ENCODE measurements around the gene TNFAIP1.

TNFAIP1 gene

DNA sequence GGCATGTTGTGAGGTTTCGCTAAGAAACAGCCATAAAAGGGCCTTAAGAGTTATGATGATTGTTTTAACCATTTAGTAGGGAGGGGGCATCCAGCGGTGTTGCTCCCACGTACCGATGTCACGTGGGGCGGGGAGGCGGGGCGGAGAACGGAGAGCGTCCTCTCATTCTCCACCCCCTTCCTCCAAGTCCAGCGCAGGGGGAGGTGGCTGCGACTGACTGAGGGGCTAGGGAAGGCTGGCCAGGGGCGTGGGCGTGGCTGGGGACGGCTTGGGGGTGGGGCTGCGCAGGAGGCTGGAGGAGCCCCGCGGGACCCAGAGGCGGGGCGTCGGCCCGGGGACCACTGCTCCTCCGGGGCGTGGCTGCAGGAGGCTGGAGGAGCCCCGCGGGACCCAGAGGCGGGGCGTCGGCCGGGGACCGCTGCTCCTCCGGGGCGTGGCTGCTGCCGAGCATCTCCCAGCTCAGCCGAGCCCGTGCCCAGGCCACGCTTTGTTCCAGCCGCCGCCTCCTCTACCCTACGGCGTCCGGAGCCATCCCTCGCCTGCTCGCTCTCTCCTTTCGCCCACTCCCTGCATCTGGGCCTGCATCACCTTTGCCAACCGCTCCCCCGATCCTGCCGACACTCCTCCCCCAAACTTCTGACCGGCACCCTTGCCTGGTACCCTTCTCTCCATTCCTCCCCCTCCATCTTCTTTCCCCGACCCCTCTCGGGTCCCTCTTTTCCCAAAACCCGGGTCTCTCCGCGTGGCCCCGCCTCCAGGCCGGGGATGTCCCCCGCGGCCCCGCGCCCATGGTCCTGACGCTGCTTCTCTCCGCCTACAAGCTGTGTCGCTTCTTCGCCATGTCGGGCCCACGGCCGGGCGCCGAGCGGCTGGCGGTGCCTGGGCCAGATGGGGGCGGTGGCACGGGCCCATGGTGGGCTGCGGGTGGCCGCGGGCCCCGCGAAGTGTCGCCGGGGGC is 36.0 kb downstream of the TNFAIP1 start, which contains the start of gene SARM1:
Gene SARM1 (plus strand): TSS at position 450 of the 958 bp plus-strand sequence. CDS start 339 bp downstream, at position 789.
- TF ChIP-seq, protein P1, sequence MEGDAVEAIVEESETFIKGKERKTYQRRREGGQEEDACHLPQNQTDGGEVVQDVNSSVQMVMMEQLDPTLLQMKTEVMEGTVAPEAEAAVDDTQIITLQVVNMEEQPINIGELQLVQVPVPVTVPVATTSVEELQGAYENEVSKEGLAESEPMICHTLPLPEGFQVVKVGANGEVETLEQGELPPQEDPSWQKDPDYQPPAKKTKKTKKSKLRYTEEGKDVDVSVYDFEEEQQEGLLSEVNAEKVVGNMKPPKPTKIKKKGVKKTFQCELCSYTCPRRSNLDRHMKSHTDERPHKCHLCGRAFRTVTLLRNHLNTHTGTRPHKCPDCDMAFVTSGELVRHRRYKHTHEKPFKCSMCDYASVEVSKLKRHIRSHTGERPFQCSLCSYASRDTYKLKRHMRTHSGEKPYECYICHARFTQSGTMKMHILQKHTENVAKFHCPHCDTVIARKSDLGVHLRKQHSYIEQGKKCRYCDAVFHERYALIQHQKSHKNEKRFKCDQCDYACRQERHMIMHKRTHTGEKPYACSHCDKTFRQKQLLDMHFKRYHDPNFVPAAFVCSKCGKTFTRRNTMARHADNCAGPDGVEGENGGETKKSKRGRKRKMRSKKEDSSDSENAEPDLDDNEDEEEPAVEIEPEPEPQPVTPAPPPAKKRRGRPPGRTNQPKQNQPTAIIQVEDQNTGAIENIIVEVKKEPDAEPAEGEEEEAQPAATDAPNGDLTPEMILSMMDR (IDR thresholded peaks at IDR 0.05; ENCODE audit: low read length, missing control alignments): no peak
- DNase-seq (ENCODE audit: low read depth): peak; percentile 85
- peak within 1 kb of the TSS; percentile 60 for H3K4me3 ChIP-seq (replicated peaks; ENCODE audit: low read depth, low read length)

DNA sequence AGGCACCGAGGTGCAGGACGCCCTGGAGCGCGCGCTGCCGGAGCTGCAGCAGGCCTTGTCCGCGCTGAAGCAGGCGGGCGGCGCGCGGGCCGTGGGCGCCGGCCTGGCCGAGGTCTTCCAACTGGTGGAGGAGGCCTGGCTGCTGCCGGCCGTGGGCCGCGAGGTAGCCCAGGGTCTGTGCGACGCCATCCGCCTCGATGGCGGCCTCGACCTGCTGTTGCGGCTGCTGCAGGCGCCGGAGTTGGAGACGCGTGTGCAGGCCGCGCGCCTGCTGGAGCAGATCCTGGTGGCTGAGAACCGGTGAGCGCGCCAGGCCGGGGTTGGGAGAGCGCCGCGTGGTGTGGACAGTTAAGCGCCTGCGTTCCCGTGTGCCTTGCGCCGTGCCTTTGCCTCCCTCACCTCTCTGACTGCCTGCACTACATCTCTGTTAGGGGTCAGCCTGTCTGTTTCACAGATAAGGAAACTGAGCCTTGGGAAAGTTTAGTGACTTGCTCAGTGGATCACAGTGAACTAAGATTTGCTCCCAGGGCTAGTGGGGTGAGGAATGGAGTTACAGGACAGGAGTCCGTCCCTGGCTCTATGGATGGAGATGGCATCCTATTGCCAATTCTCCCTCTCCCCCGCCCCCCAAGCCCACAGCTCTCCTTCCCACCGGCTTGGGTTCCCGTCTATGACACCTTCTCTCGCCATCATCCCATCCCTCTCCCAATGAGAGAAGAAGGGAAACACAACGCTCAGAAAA is 36.8 kb downstream of the TNFAIP1 start:
- peak; percentile 24 for DNase-seq (ENCODE audit: low read depth)
- TF ChIP-seq, protein P1 (IDR thresholded peaks at IDR 0.05; ENCODE audit: low read length, missing control alignments): no peak
- H3K4me3 ChIP-seq (replicated peaks; ENCODE audit: low read depth, low read length): peak overlapping the region; percentile 60

DNA sequence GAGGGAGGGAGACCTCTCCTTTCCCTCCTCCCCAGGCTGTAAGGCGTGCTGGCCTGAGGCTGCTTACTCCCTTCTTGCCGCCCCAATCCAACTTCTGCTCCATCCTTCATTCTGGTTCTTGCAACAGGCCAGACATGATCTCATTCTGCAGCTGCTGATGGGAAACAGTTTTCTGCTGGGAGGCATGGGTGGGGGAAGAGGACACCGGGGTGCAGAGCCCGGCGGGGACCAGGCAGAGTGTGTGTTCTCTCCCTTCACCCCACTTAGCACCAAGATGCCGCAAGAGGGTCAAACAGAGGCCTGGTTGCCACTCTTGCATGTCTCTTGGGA is 37.3 kb downstream of the TNFAIP1 start:
- H3K4me3 ChIP-seq (replicated peaks; ENCODE audit: low read depth, low read length): peak overlapping the region; percentile 60
- TF ChIP-seq, protein P1 (IDR thresholded peaks at IDR 0.05; ENCODE audit: low read length, missing control alignments): no peak
- no peak for DNase-seq (ENCODE audit: low read depth)

DNA sequence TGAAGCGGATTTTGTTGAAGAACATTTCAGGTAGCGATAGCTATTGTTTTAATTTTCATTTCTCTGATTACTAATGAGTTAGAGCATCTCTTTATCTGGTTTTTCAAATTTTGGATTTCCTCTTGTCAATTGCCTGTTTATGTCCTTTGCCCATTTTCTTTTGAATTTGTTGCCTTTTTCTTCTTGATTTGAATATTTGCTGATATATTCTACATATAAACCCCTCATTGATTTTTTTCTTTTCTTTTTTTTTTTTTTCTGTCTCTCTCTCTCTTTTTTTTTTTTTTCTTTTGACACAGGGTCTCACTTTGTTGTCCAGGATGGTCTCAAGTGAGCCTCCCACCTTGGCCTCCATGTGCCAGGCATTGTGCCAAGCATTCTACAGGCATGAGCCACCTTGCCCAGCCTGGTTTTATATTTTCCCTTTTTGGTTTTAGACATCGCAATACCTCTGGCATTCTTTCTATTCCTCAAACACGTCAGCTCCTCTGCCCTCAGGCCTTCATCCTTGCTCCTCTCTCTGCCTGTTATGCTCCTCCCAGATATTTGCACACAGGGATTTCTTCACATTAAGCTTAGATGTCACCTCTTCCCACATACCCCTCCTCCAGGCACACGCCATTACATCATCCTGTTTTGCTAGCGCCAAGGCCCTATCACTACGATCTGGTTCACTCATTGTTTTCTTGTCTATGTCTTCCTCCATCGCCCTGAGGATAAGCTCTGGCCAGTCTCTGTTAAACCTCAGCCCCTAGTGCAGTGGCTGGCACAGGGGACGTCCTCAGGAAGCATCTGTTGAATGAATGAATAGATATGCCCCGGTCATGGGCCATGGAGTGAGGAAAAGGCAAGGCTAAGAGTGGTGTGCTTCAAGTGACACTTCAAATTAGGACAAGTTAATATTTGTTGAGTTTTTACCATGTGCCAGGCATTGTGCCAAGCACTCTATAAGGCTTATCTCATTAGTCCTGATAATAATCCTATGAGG is 44.5 kb downstream of the TNFAIP1 start:
- peak; percentile 75 for DNase-seq (ENCODE audit: low read depth)
- no peak overlapping the region for H3K4me3 ChIP-seq (replicated peaks; ENCODE audit: low read depth, low read length)
- TF ChIP-seq, protein P1 (IDR thresholded peaks at IDR 0.05; ENCODE audit: low read length, missing control alignments): no peak

DNA sequence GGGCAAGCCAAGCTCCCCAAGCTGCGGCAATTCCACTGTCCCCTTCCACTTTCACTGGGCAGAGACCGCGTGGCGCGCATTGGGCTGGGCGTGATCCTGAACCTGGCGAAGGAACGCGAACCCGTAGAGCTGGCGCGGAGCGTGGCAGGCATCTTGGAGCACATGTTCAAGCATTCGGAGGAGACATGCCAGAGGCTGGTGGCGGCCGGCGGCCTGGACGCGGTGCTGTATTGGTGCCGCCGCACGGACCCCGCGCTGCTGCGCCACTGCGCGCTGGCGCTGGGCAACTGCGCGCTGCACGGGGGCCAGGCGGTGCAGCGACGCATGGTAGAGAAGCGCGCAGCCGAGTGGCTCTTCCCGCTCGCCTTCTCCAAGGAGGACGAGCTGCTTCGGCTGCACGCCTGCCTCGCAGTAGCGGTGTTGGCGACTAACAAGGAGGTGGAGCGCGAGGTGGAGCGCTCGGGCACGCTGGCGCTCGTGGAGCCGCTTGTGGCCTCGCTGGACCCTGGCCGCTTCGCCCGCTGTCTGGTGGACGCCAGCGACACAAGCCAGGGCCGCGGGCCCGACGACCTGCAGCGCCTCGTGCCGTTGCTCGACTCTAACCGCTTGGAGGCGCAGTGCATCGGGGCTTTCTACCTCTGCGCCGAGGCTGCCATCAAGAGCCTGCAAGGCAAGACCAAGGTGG is 45.7 kb downstream of the TNFAIP1 start:
- TF ChIP-seq, protein P1 (IDR thresholded peaks at IDR 0.05; ENCODE audit: low read length, missing control alignments): peak; percentile 8
- H3K4me3 ChIP-seq (replicated peaks; ENCODE audit: low read depth, low read length): no peak overlapping the region
- DNase-seq (ENCODE audit: low read depth): no peak
